H1 (cell line): Measurements from ENCODE around the gene TMTC2. TPM values are rescaled to one million over a fixed set of nuclear protein-coding genes. Genes with fewer than 3 reads are reported as not detected.
A peak's percentile ranks its signal among the peaks of the same experiment; 100 is the strongest.

ENCODE experiments used
- ATF2 ChIP-seq: IDR thresholded peaks from 2 replicates; pipeline ENCODE4 v1.6.1; 2012; ENCODE audit warnings: low read length, inconsistent platforms
- CTCF ChIP-seq, 3 experiments: IDR thresholded peaks; 1 replicate in 2 of 3; 2 replicates in 1 of 3; pipeline versions ENCODE4 v1.5.1 to v1.6.1; 2011; ENCODE audit warnings: low read length in 3 of 3, mild to moderate bottlenecking in 3 of 3, inconsistent platforms in 2 of 3, low read depth in 1 of 3, moderate library complexity in 1 of 3; ENCODE audit not compliant: insufficient read depth in 1 of 3; ENCODE audit errors: control extremely low read depth in 1 of 3
- EP300 ChIP-seq, 2 experiments: IDR thresholded peaks; 1 replicate in 1 of 2; 2 replicates in 1 of 2; pipeline ENCODE4 v1.6.1; 2011 to 2012; ENCODE audit warnings: low read depth in 2 of 2, low read length in 2 of 2, mild to moderate bottlenecking in 2 of 2, borderline replicate concordance in 1 of 2, inconsistent platforms in 1 of 2, moderate library complexity in 1 of 2
- EZH2 ChIP-seq: fragments of 200-600 bp; sonication (generic); IDR thresholded peaks from 2 replicates; pipeline ENCODE4 v1.7.1; 2012; ENCODE audit warnings: low read depth, mild to moderate bottlenecking, moderate library complexity, low read length, inconsistent platforms; ENCODE audit not compliant: severe bottlenecking
- KDM4A ChIP-seq: IDR thresholded peaks from one replicate; pipeline ENCODE4 v1.7.1; 2012; ENCODE audit warnings: low read depth, mild to moderate bottlenecking, moderate library complexity, low read length, inconsistent platforms; ENCODE audit not compliant: severe bottlenecking
- KDM5A ChIP-seq: fragments of 200-600 bp; IDR thresholded peaks from 2 replicates; pipeline ENCODE4 v1.7.1; 2012; ENCODE audit warnings: mild to moderate bottlenecking, low read length, inconsistent platforms, mixed read lengths
- MAX ChIP-seq: IDR thresholded peaks from 2 replicates; pipeline ENCODE4 v1.6.1; 2012; ENCODE audit warnings: inconsistent platforms
- RAD21 ChIP-seq, 2 experiments: IDR thresholded peaks in 1 of 2; conservative IDR thresholded peaks in 1 of 2; 2 replicates each; pipeline ENCODE4 v1.6.1; 2011; ENCODE audit warnings: low read depth in 2 of 2, low read length in 2 of 2, improper control_type of control experiment in 1 of 2, inconsistent platforms in 1 of 2, mild to moderate bottlenecking in 1 of 2, moderate library complexity in 1 of 2
- SIN3A ChIP-seq, 2 experiments: IDR thresholded peaks in 1 of 2; conservative IDR thresholded peaks in 1 of 2; 2 replicates each; pipeline ENCODE4 v1.6.1; 2011 to 2012; ENCODE audit warnings: low read length in 2 of 2, improper control_type of control experiment in 1 of 2, low read depth in 1 of 2, mild to moderate bottlenecking in 1 of 2
- SP2 ChIP-seq: IDR thresholded peaks from 2 replicates; pipeline ENCODE4 v1.6.1; 2012; ENCODE audit warnings: mild to moderate bottlenecking, low read length, inconsistent platforms
- SP4 ChIP-seq: IDR thresholded peaks from 2 replicates; pipeline ENCODE4 v1.6.1; 2012; ENCODE audit warnings: low read length, inconsistent platforms
- polyA plus RNA-seq, 7 experiments: library from polyadenylated mRNA; depleted of rRNA in 3 of 7; stranded (reverse) in 5 of 7; unstranded in 2 of 7; fragments of >200 nt in 5 of 7; fragments of 200-250 nt in 2 of 7; gene quantifications; 1 replicate in 5 of 7; 2 replicates in 1 of 7; 4 replicates in 1 of 7; pipeline versions ENCODE4 v1.2.1 to v1.2.3, GENCODE V29; 2011 to 2013; ENCODE audit warnings: missing spikeins in 2 of 7, mixed read lengths in 2 of 7
- total RNA-seq: library from RNA; stranded (reverse); fragmentation: NEBNext Ultra II Directional; extraction: Animal tissue kit (Norgen Biotek cat#: 25700); gene quantifications from 2 replicates; pipeline ENCODE4 v1.2.1, GENCODE V29; 2021

The TMTC2 gene
- total and polyA plus RNA-seq, 2 of the 8 experiments (the other 6 are each of a cell fraction or from before 2014, with no cell fraction given) = 2.3 to 3.9 TPM

DNA sequence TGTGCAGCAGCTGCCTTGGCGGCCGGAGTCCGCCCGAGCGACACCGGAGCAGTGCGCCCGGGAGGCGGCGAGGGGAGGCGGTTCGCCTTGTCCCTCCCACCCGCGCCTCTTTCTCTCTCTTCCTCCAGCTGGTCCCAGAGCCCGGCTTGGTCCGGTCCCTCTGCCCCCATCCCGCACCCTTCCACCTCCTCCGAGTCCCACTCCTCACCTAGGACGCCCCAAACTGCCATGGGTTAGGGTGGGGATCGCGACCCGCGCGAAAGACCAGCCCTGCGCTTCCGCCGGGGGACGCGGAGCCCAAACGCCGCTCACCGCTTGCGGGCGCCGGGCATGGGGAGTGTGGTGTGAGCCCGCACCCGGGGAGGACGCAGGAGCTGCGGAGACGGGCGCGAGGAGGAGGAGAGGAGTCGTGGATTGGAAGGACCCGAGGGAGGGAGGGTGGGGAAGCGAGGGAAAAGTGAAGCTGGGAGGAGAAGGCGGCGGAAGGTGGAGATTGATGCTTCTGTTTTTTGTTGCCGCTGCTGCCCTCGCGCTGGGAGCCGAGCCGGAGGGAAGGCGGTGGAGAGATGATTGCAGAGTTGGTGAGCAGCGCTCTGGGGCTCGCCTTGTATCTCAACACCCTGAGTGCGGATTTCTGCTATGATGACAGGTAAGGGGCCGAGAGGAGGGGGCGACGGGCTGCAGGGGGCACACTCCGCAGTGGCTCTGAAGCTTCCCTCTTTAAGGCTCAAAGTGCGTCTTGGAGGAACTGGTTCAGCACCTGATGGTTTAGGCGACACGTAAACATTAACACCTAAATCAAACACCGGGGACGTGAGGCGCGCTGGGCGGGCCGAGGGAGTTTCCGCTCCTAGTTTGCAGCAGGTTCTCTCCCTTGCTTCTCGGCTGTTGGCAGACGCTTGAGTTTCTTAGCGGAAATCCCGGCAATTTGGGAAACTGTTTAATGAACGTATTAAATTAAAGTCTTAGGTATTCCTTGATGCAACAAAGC is 610 bp downstream of the TMTC2 start (continued):
- no peak for TF ChIP-seq ATF2
- TF ChIP-seq RAD21 (IDR thresholded peaks at IDR 0.05 in 1 of 2, conservative IDR thresholded peaks at IDR 0.05 in 1 of 2; ENCODE audit: low read depth in 2 of 2, low read length in 2 of 2) = no peak; a peak in 1 of 4 replicates
- no peak for TF ChIP-seq KDM5A
- no peak for TF ChIP-seq SP2
- no peak for TF ChIP-seq SP4
- TF ChIP-seq KDM4A = peak; percentile 90
- no peak for TF ChIP-seq EP300 (IDR thresholded peaks at IDR 0.05; ENCODE audit: borderline replicate concordance in 1 of 2, low read depth in 2 of 2, low read length in 2 of 2)
- TF ChIP-seq SIN3A (conservative IDR thresholded peaks at IDR 0.05 in 1 of 2, IDR thresholded peaks at IDR 0.05 in 1 of 2; ENCODE audit: low read depth in 1 of 2, low read length in 2 of 2) = peak in 1 of 2 experiments; percentile 26; a peak in 2 of 4 replicates
- TF ChIP-seq CTCF (IDR thresholded peaks at IDR 0.05; ENCODE audit: control extremely low read depth in 1 of 3, insufficient read depth in 1 of 3, low read depth in 1 of 3, low read length in 3 of 3) = peak in 1 of 3 experiments; percentile 7; a peak in 1 of 4 replicates
- peak; percentile 25; the same call in 1 of the 2 replicates for TF ChIP-seq MAX
- no peak for TF ChIP-seq EZH2
